GM20431 (cell line): ENCODE results near the gene IGF2R.
"Not testable (repeated sequence)": the region's sequence is repeated elsewhere in the genome, so short reads cannot be mapped to it uniquely, and the experiment has no call there.

Experiments used
- in situ Hi-C: fragments of 300-500 bp; cut with MseI, MboI; formaldehyde crosslinking; loops from one replicate; pipeline ENCODE4 v1.15.0; 2020; ENCODE audit warnings: low sequenced_read_pairs; ENCODE audit not compliant: unreplicated experiment

Gene IGF2R

DNA sequence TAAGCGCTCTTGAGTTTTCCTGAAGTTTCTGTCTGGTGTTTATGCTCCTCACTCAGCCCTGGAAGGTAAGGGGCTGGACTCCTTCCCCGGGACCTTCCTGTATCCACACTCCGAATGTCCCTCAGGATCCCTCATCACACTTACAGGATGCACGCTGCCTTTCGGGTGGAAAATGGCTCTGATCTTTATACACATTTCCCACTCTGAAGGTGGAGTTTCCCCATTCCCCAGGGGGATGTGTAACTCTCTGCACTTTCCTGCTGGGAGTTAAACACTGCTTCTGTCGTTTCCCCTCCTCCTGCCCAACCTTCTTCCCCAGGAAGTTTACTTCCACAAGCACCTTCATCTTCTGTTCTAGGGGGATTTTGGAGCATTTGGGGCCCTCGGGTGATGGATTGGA is 17.1 kb upstream of the IGF2R start:
- in situ Hi-C loops = no loop called here

DNA sequence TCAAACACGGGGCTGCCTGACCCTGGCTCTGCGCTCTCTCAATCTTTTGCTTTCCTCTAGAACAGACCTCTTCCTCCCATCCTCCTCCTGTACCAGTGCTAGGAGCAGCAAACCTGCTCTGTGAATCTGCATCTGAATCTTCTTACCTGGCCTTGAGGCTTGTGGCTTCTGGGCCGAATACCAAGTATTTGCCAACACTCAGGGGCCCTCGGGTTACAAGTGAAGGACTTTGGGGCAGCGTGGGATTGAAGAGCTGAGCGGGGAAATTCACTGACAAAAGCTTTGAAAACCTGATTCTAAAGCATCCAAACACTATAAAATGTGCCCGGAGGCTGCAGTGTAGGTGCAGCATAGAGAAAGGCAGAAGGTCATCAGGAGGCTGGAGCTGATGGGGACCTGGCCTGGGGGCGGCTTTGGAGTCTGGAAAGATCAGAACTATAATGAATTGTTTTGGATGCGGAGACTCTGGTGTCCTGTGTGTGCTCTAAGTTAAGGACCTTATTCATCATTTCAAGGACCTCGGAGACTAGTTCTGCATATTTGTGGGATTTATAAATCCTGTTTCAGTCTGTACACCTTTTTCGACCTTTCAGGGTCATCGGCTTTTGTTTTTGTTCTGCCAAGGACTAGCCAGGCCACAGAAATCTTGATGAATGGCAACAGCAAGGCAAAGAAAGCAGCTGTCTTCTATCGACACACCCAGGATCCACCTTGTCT is 16.4 kb upstream of the IGF2R start:
- in situ Hi-C loops = no loop called here

DNA sequence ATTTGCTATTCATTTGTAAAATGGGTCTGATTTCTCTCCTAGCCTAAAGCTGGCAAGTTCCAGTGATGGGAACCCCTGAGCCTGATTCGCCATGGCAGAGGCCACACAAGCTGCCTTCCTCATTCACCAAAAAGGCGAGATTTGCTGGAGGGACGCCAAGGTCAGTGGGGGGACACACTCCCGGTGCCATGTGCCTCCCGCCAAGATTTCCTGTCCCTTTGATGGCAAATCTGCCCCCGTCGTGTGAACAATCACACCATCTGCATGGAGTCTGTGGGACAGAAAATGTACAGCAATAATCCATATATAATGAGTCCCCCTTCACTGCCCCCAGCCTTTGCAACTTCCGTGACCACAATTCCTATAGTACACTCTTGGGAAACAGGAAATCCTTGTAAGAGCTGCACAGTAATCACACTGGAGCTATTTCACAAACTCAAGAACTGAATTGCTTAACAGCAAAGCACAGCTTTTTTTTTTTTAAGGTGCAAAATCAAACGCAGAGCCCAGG is 15.7 kb upstream of the IGF2R start:
- in situ Hi-C loops = no loop called here

DNA sequence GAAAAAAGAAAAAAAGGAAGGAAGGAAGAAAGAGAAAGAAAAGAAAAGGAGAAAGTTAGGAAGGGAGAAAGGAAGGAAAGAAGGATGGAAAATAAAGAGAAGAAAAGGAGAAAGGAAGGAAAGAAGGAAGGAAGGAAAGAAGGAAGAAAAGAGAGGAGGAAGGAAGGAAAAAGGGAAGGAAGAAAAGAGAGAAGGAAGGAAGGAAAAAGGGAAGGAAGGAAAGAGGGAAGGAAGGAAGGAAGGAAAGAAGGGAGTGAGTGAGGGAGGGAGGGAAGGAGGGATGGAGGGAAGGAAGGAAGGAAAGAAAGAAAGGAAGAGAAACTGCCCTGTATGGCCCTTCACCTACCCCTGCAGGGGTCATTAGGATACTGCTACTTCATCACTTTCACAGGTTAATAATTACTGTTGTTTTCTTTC is 12.9 kb upstream of the IGF2R start:
- in situ Hi-C loops = no loop called here

DNA sequence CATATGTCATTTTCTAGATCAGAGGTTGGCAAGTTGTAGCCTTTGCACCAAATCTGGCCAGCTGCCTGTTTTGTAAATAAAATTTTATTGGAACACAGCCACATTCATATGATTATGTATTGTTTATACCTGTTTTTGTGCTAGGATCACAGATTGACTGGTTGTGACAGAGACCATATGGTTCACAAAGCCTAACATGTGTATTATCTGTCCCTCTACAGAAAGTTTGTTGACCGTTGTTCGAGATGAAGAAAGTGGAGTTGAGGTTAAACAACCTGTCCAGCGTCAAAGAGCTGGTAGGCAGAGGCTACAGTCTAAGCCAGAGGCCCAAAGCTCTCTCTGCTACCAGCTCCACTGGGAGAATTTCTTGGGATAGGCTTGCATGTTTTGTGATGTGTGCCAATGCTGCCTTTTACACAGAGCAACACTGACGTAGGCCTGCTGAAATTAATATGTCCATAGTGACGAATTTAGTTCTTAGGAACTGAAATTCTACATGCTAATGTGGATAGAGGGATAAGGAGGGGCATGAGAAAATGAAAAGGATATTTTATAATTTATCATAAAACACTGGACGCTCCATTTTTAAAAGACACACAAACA is 11.7 kb upstream of the IGF2R start:
- in situ Hi-C loops = no loop called here

DNA sequence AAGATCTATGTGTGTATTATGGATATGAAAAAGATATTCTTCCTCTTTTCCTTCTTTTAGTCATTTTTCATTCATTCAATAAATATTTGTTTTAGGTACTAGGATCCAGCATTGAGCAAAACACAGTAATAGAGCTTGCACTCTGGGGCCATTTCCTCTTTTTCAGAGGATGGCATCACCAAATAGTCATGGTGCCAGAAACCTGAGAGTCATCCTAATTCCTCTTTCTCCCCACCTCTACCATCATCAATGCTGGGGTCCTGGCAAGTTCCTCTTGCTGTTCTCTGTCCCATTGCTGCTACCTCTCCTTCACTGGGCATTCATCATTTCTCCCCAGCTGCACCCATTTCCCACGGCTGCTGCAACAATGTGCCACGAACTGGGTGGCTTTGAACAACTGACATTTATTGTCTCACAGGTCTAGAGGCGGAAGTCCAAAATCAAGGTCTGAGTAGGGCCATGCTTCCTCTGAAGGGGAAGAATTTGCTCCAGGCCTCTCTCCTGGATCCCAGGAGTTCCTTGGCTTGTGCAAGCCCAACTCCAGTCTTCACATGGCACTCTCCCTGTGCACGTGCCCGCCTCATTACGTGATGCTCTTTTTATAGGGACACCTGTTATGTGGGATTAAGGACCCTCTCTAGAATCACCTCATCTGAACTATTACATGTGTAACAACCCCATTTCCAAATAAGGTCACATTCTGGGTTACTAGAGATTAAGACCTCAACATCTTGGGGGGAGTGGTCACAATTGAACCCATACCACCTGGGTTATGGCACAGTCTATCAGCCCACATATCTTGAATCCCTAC is 9.5 kb upstream of the IGF2R start:
- in situ Hi-C loops = no loop called here

DNA sequence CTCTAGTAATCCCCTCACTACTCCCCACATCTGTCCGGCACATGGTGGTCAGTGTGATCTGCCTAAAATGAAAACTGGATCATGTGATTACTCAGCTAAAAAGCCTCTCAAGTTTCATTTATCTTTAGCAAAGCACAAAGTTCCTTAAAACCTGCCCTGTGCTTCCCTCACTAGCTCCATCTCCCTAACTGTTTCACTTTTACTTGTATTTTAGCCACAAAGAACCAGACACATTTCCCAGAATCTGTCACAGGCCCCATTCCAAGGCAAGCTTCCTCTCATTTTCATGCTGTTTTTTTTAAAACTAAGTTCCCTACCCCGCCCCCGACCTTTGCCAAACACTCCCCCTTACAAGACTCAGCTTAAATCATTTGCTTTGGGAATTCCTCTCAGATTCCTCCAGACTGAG is 8.9 kb upstream of the IGF2R start:
- in situ Hi-C loops = no loop called here

DNA sequence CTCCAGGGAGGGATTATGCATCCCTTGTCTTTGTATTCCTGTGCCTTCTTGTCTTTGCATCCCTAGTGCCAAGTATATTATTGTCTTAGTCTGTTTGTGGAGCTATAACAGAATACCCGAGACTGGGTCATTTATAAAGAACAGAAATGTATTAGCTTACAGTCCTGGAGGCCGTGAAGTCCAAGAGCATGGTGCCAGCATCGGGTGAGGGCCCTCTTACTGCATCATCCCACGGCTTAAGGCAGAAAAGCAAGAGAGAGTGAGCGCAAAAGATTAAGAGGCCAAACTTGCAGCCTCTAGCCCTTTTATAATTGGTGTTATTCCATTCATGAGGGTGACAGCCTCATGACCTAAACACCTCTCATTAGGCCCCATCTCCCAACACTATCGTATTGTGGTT is 8.4 kb upstream of the IGF2R start:
- in situ Hi-C loops = no loop called here

DNA sequence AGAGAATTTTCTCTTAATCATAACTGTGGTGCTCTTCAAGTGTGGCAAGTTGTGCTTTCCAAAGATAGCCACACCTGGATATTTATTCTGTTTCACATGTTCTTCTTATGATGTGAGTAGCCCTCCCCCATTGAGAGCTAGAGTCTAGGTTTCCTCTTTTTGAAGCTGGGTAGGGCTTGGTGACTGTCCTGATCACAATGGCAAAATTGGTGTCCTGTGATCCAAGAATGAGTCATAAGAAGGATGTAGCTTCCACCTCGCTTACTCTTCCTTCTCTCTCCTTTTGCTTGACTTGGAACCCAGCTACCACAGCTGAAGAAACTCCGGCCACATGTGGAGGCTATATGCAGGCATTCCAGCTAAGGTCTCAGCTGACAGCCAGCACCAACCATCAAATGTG is 7.4 kb upstream of the IGF2R start:
- in situ Hi-C loops = no loop called here

DNA sequence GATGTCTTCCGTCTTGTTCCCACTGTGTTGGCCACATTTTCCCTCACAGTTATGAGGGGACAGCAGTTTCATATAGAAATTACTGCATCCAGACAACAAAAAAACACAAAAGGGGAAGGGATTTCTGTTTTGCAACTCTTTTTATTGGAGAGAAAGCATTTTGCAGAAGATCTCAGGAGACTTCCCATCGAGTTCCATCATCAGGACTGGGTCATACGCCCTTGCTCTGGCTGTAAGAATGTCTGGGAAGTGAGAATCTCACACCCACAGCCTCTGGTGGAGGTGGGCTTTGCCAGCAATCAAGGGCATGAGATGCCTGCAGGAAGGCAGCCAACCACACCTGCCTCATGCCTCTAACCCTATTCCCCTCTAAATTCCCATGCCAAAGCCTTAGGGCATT is 5.8 kb upstream of the IGF2R start:
- in situ Hi-C loops = no loop called here

DNA sequence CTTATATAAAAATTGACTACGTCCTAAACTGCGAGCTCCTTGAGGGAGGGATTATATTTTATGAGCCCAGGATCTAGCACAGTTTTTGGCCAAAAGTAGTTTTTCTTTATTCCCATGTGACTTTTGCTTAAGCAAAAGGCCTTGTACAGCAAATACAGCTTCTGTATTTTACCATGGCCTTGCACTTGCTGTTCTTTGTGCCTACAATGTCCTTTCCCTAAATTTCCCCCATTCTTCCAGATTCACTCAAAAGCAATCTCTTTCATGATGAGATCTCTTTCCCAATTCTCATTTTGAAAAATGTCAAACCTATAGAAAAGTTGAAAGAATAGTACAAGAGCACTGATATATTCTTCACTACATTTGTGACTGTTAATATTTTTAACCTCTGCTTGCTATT is 4.8 kb upstream of the IGF2R start:
- in situ Hi-C loops = no loop called here

DNA sequence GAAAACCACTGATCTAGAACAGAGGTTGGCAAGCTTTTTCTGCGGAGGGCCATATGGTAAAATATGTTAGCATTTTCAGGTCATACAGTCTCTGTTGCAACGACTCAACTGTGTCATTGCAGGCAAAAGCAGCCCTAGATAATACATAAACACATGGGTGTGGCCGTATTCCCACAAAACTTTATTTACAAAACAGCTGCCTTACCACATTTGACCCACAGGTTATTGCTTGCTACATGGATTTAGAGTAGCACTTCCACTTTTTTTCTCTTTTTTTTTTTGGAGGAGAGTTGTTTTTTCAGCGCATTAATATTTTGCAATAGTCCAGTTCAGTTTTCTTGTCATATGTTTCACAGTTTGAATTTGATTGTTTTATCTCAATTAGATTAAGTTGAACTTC is 2.5 kb upstream of the IGF2R start:
- in situ Hi-C loops = no loop called here

DNA sequence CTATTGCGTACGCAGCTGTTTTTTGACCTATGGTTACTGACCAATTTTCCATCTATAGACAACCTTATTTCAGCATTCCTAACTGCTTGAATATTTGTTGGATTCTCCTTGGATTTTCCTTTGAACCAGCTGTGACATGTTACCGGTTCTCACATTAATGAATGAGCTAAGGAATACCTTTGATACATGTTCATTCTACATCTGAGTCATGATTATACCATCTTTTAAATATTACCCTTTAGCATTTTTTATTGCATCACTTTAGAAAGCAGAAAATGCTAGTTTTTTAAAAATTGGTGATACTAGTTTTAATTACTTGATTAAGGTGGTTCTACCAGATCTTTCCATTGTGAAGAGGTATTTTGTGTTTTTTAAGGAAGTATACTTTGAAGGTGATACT is 1.9 kb upstream of the IGF2R start:
- in situ Hi-C loops = no loop called here

DNA sequence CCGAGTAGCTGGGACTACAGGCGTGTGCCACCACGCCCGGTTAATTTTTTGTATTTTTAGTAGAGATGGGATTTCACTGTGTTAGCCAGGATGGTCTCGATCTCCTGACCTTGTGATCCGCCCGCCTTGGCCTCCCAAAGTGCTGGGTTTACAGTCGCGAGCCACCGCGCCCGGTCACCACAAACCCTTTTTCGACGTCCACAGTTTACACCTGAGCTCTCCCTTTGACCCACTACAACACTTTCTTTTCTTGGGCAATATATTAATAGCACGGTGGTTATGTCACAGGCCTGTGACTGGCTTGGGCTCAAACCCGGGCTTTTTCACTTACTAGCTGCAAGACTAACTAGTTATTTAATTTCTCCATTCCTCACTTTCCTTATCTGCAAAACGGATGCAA is 1.3 kb upstream of the IGF2R start:
- in situ Hi-C loops = not testable (repeated sequence)

DNA sequence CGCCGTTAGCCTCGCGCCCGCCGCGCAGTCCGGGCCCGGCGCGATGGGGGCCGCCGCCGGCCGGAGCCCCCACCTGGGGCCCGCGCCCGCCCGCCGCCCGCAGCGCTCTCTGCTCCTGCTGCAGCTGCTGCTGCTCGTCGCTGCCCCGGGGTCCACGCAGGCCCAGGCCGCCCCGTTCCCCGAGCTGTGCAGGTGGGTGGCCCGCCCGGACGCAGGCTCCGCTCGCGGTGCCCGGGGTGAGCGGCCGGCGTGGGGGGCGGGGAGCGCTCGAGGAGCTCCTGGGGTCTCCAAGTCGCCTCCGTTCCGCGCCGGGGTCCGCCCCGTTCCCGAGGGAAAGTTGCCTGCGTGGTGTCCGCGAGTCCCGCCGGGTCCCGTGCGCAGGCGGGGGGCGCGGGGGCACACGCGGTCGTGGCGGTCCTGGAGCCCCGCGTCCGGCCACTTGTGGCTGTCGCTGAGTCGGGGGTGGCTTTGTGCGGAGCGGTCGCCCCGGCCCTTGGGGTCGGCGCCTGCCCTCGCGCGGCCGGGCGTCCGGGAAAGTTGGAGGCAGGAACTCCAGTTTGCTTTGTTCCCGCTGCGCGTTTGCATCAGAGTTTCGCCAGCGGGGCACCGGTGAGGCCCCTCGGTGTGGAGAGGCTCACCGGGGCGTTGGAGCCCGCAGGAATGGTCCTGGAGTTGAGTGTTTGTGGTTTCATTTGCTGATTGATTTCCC is 476 bp downstream of the IGF2R start:
- in situ Hi-C loops = no loop called here

DNA sequence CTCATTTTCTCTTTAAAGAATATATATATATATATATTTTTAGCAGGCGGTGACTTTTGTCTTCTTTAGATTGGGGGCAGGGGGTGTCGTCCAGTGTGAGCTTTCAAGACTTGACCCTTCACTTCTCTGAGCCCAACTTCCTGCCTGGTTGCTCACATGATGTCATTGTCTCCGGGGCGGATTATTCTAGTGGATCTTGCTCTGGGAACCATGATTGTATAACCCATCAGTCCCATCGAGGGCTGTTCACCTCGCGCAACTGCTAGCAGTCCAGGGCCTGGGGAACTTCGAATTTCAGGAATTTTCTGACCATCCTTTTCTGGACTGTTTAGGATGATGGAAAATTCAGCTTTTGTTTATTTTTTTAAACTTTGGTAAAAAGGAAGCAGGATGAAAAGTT is 1.0 kb downstream of the IGF2R start:
- in situ Hi-C loops = no loop called here

DNA sequence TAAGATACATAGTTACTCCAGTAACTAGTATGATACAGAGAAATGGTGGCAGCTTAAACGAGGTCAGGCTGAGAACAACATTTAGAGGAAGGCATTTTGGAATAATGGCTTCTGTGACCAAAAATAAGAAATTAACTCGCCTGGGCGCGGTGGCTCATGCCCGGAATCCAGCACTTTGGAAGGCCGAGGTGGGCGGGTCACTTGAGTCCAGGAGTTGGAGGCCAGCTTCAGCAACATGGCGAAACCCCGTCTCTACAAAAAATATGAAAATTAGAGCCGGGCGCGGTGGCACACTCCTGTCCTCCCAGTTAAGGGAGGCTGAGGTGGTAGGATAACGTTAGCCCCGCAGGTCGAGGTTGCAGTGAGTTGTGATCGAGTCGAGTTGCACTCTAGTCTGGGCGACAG is 1.8 kb downstream of the IGF2R start:
- in situ Hi-C loops = no loop called here

DNA sequence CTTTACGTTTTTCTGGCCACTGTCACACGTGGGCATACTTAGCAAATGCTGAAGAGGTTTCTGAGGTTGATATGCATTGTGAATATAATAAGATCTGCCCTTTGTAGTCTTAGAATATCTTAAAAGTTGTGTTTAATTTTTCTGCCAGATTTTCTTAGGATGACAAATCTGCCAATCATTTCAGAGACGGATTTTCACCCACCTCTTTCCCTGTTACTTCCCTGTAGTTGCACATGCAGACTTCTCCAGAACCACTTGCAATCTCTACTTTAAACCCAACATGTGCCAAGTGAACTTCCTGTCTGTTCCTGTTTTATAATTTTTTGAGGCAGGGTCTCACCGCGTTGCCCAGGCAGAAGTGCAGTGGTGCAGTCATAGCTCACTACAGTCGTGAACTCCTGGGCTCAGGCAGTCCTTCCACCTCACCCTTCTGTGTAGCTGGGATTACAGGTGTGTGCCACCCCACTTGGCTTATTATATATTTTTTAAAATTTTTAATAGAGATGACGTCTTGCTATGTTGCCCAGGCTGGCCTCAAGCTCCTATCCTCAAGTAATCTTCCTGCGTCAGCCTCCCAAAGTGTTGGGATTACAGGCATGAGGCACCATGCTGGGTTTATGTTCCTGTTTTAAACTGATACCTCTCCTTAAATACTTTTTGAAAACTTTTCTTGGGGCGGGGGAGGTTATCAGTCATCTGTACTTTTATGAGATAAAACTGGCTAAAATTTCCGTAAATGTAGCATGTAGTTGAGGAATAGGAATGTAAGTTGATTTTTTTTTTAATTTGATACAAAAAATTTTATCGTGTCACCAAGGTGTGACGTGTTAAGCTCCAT is 2.7 kb downstream of the IGF2R start:
- in situ Hi-C loops = no loop called here

DNA sequence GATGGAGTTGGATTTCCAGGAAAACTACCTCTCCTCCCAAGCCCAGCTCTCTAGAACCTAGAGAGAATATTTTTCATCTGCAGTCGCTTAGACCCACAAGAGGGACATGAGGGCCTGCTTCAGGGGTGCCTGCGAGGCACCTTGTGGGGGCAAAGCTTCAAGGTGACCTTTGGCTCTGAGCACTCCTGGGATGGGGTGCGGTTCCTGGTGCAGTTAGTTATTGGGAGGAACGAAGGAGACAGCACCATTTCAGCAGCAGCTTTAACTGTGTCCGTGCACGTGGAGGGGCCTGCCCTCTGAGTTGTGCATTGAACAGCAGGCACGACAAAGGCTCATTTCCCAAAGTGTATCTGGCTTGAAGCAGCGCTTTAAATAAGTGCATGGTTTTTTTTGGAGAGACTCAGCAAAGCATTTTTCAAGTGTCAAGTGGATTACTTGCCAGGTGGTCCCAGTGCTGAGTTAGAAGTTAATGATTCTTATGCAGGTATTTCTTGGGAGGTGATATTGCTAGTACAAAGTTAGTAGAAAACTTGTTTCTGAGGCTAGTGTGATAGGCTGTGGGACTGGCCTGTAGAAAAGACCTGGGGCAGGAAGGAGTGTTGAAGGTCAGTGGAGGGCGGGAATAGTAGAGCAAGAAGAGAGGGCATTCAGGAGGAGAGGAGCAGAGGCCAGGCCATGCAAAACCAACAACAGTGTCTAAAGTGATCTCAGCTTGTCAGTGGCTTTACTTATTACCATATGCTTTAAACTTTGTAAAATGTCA is 3.8 kb downstream of the IGF2R start:
- in situ Hi-C loops = no loop called here
